ENCODE results near the gene PET117.
A peak's percentile ranks its signal among the peaks of the same experiment; 100 is the strongest.
"Not testable (repeated sequence)": the region's sequence is repeated elsewhere in the genome, so short reads cannot be mapped to it uniquely, and the experiment has no call there.

PET117 gene, protein sequence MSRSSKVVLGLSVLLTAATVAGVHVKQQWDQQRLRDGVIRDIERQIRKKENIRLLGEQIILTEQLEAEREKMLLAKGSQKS

GRCh38 chr20:18137412-18138265 lies at the start of gene PET117, which contains the start of gene KAT14:
Gene PET117, plus strand, starts transcription at chr20:18137863. Its CDS starts 93 bp downstream, at chr20:18137956.
Gene KAT14, plus strand, starts transcription at chr20:18137863. Its CDS starts 4,798 bp downstream, at chr20:18142661.
- DNase-seq (ENCODE audit: low read depth in 1 of 2, low spot score in 1 of 2): peak; percentile 88 to 89

GRCh38 chr20:18088298-18088697 lies 49.4 kb upstream of the PET117 start:
- DNase-seq (ENCODE audit: low read depth in 1 of 2, low spot score in 1 of 2): not testable (repeated sequence)

GRCh38 chr20:18088841-18089240 lies 48.8 kb upstream of the PET117 start:
- not testable (repeated sequence) for DNase-seq (ENCODE audit: low read depth in 1 of 2, low spot score in 1 of 2)

DNA sequence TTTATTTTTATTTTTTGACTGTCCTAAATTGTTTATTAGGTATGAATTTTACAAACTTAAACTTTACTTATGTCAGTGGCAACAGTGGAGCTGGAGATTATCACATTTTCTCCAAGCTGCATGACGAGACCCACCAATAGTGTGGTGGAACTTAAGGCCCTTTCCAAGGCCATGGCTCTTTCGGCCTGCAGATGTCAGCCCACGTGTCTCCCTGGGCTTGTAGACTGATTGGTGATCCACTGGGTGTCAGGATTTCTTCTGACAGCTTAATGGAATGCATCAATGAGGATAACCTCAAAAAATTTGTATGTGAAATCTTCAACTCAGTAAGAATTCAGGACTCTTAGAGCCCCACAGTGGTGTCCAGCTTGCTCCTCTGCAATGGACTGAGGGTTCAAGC lies 47.6 kb upstream of the PET117 start:
- DNase-seq (ENCODE audit: low read depth in 1 of 2, low spot score in 1 of 2): no peak

GRCh38 chr20:18090477-18090876 lies 47.2 kb upstream of the PET117 start:
- DNase-seq (ENCODE audit: low read depth in 1 of 2, low spot score in 1 of 2): no peak

DNA sequence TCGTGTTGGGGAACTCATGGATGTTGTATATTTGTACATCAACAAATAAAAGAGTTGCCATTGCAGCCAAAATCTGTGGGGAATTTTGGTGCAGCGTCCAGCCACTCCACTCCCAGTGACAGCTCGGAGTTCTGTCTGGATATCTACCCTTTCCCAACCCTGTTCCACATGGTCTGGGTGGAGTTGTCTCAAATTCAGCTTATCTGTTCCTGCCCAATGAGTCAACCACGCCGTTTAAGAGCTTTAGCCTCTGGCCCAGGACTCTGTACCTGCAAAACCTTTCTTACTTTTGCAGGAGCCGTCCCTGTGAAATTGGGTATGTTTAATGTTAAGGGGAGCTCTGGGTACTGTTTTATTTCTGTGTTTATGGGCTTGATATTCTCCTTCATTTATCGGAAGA lies 46.0 kb upstream of the PET117 start:
- DNase-seq (ENCODE audit: low read depth in 1 of 2, low spot score in 1 of 2): no peak

- DNase-seq (ENCODE audit: low read depth in 1 of 2, low spot score in 1 of 2): no peak
Observed at GRCh38 chr20:18092890-18093289, 44.8 kb upstream of the PET117 start.

DNA sequence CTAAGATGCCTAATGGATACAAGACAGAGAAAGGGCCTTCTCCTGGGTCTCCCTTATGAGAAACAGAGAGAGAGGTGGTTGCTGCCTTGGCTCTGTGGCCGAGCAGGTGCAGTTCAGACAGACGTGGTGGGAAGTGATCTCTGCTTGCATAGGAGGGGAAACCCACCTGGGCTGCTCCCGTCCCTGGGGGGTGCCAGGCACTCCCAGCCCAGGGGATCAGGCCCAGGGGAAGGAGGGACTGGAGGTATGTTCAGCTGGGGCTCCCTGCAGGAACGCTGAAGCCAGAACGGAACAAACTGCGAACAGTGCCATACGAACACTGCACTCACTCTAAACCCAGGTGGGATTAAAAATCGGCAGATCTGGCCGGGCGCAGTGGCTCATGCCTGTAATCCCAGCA lies 44.3 kb upstream of the PET117 start:
- DNase-seq (ENCODE audit: low read depth in 1 of 2, low spot score in 1 of 2): no peak

DNA sequence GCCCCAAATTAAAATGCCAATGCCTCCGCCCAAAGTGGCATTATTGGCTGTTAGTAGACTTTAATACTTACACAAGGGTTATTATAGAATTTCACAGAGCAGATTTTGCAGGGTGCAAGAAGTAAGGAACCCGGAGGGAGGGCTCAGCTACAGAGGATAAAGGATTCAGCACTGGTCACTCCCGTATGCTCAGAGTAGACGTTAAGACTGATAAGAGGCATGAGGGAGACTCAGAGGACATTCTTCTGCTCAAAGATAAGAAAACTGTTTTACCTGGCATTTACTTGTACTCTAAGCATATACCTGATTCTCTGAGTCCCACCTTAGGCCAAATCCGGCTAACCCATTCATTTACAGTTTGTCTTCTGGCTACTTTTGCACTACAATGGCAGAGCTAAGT lies 43.5 kb upstream of the PET117 start:
- no peak for DNase-seq (ENCODE audit: low read depth in 1 of 2, low spot score in 1 of 2)

DNA sequence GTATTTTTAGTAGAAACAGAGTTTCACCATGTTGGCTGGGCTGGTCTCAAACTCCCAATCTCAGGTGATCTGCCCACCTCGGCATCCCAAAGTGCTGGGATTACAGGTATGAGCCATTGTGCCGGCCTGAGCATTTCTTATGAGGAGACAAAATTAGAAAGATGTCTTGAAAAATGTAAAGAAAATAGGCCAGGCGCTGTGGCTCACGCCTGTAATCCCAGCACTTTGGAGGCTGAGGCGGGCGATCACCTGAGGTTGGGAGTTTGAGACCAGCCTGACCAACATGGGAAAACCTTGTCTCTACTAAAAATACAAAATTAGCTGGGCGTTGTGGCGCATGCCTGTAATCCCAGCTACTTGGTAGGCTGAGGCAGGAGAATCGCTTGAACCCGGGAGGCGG lies 37.1 kb upstream of the PET117 start:
- DNase-seq (ENCODE audit: low read depth in 1 of 2, low spot score in 1 of 2): not testable (repeated sequence)

DNA sequence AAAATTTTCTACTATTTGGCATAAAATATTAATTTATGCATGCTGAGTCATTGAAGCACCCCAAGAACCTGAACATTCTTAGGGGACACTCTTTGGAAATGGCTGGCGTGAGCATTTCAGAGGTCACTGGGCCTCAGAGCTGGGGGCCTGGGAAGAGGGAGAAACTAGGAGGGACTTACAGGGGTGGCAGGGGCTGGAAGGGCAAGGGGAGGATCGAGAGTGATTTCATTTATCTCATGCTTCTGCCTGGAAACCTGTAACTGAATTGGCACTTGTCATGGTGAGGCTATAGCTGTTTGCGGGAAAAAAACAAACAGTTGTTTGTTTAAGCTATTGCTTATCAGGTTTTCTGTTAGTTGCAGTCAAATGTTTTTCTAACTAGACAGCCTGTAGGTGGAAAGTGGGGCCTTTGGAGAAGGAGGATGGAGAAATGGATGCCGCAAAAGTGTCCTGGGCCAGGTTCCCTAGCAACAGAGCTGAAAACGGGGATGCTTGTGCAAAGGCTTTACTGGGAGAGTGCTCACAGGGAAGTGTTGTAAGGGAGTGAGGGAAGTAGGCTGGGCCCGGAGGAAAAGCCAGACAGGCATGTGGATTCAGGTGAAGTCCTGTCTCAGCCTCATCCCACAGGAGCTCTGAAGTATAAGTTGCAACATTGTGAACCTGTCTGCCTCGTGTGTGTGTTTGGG lies 36.4 kb upstream of the PET117 start:
- DNase-seq (ENCODE audit: low read depth in 1 of 2, low spot score in 1 of 2): no peak

- no peak for DNase-seq (ENCODE audit: low read depth in 1 of 2, low spot score in 1 of 2)
Observed at GRCh38 chr20:18103497-18103896, 34.2 kb upstream of the PET117 start.

DNA sequence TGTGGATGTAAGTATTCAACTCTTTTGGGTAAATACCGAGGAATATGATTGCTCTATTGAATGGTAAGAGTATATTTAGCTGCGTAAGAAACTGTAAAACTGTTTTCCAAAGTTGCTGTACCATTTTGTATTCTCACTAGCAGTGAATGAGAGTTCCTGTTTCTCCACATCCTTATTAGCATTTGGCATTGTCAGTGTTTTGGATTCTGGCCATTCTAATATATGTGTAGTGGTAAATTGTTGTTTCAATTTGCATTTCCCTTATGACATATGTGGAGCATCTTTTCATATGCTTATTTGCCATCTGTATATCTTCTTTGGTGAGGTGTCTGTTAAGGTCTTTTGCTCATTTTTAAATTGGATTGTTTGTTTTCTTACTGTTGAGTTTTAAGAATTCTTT lies 29.3 kb upstream of the PET117 start:
- no peak for DNase-seq (ENCODE audit: low read depth in 1 of 2, low spot score in 1 of 2)

- not testable (repeated sequence) for DNase-seq (ENCODE audit: low read depth in 1 of 2, low spot score in 1 of 2)
Observed at GRCh38 chr20:18128574-18128973, 9.1 kb upstream of the PET117 start.

GRCh38 chr20:18132663-18133062 lies 5.0 kb upstream of the PET117 start:
- no peak for DNase-seq (ENCODE audit: low read depth in 1 of 2, low spot score in 1 of 2)

- DNase-seq (ENCODE audit: low read depth in 1 of 2, low spot score in 1 of 2): no peak
Observed at GRCh38 chr20:18133962-18134361, 3.7 kb upstream of the PET117 start.

DNA sequence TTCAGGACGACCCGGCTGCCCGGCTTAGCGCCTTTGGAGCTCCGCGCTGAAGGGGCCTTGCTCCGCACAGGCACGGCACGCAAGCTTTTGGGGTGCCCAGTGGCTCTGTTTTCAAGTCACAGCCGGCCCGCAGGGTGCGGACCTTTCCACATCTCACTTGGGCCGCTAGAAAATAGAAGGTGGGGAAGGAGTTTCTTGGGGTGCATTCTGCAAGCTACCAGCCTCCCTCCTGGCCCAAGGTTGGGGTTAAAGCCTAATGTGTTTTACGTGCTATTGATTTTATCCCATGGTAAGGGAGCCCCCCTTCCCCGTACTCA lies 561 bp downstream of the PET117 start:
- no peak for DNase-seq (ENCODE audit: low read depth in 1 of 2, low spot score in 1 of 2)

DNA sequence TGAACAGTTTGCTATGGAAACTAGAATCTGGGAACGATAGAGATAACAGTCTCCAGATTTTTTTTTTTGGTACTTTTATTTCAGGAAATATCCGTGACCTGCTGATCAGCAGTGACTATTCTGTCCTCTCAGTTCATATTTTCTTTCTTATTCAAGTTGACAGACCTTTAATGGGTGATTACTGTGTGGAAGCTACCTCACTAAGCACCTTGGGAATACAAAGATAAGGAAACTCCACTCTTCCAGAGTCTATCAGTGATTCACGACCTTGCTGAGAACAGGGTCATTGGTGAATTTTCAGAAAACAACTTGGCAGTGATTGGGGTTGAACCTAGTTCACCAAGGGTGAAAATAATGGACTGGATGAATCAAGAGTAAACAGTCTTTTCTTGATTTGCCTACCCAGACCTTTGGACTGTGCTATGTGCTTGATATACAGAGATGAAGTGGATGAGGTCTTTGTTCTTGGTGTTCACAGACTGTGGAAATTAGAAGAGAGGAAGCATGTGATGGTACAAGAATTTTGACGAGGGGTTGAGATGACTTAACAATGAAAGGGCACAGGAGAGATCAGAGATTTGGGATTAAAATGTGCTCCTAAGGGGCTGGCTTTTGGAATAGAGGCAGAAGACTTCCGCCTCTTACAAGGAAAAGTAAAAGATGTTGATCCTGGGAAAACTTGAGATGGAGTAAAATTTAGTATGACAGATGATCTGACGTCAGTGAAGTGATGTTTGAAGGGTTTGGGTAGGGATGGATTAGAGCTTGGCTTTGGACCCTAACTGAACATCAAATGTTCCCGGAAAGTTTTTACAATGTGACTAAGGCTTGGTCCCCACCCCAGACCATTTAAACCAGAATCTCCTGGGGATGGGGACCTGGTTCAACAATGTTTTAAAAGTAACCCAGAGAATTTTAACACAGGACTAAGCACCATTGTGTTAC lies 1.2 kb downstream of the PET117 start:
- no peak for DNase-seq (ENCODE audit: low read depth in 1 of 2, low spot score in 1 of 2)

GRCh38 chr20:18139832-18140231 lies 2.2 kb downstream of the PET117 start:
- no peak for DNase-seq (ENCODE audit: low read depth in 1 of 2, low spot score in 1 of 2)

- DNase-seq (ENCODE audit: low read depth in 1 of 2, low spot score in 1 of 2): no peak
Observed at GRCh38 chr20:18144541-18145099, 7.0 kb downstream of the PET117 start.

DNA sequence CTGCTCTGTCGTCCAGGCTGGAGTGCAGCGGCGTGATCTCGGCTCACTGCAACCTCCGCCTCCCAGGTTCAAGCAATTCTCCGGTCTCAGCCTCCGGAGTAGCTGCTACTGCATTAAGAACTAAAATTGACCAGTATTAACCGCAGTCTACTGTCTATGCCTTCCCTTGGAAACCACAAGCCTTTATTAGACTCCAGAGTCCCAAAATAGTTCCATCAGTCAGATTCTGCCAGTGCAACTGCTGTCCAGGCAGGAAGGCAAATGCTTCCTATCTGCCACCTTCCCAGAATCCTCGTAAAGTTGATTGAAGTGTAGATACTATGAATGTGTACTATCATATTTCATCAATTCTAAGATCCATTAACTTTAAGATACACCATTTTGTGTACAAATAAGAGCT lies 16.7 kb downstream of the PET117 start:
- no peak for DNase-seq (ENCODE audit: low read depth in 1 of 2, low spot score in 1 of 2)

Data from activated CD4-positive, alpha-beta T cell treated with anti-CD3 and anti-CD28 coated beads, Interleukin-2, amount 50 U/mL, for 24 hours (primary cell).